Measurements from ENCODE around the gene PBX4. TPM values are rescaled to one million over a fixed set of nuclear protein-coding genes. Genes with fewer than 3 reads are reported as not detected.

The PBX4 gene
- total RNA-seq, 1 experiment from 2014 or later = 0.10 TPM

GRCh38 chr19:19649580-19649995 is 31.1 kb upstream of the PBX4 start:
- DNase-seq (ENCODE audit: low spot score) = no peak

- DNase-seq (ENCODE audit: low spot score) = no peak
Observed at GRCh38 chr19:19649155-19649554, 30.7 kb upstream of the PBX4 start.

GRCh38 chr19:19647037-19647835 is 28.7 kb upstream of the PBX4 start:
- no peak for DNase-seq (ENCODE audit: low spot score)

- no peak for DNase-seq (ENCODE audit: low spot score)
Observed at GRCh38 chr19:19645233-19645870, 26.9 kb upstream of the PBX4 start.

GRCh38 chr19:19644054-19644388 is 25.5 kb upstream of the PBX4 start:
- DNase-seq (ENCODE audit: low spot score) = no peak

GRCh38 chr19:19643158-19644053 is 24.9 kb upstream of the PBX4 start, which contains the start of gene GMIP:
Gene GMIP, minus strand, starts transcription at chr19:19643657. Its CDS starts 128 bp downstream, at chr19:19643529.
- DNase-seq (ENCODE audit: low spot score) = peak; percentile 30

- DNase-seq (ENCODE audit: low spot score) = no peak
Observed at GRCh38 chr19:19642506-19643157, 24.1 kb upstream of the PBX4 start.

- DNase-seq (ENCODE audit: low spot score) = no peak
Observed at GRCh38 chr19:19637523-19638251, 19.2 kb upstream of the PBX4 start.

GRCh38 chr19:19637186-19637522 is 18.7 kb upstream of the PBX4 start:
- no peak for DNase-seq (ENCODE audit: low spot score)

- DNase-seq (ENCODE audit: low spot score) = no peak
Observed at GRCh38 chr19:19636573-19637185, 18.2 kb upstream of the PBX4 start.

- no peak for DNase-seq (ENCODE audit: low spot score)
Observed at GRCh38 chr19:19635313-19635702, 16.8 kb upstream of the PBX4 start.

- no peak for DNase-seq (ENCODE audit: low spot score)
Observed at GRCh38 chr19:19634516-19635312, 16.2 kb upstream of the PBX4 start.

GRCh38 chr19:19633711-19634515 is 15.4 kb upstream of the PBX4 start:
- no peak for DNase-seq (ENCODE audit: low spot score)

GRCh38 chr19:19632661-19633060 is 14.2 kb upstream of the PBX4 start:
- DNase-seq (ENCODE audit: low spot score) = no peak

GRCh38 chr19:19631346-19631745 is 12.9 kb upstream of the PBX4 start:
- DNase-seq (ENCODE audit: low spot score) = no peak

- DNase-seq (ENCODE audit: low spot score) = no peak
Observed at GRCh38 chr19:19630426-19630825, 11.9 kb upstream of the PBX4 start.

GRCh38 chr19:19630062-19630414 is 11.6 kb upstream of the PBX4 start:
- no peak for DNase-seq (ENCODE audit: low spot score)

- no peak for DNase-seq (ENCODE audit: low spot score)
Observed at GRCh38 chr19:19628501-19629134, 10.1 kb upstream of the PBX4 start.
